DOHH2 (cell line): ENCODE results near the gene MCAT.

Experiments used
- H3F3A ChIP-seq: fragments of 200-600 bp; sonication (generic), shearing (Covaris generic); 2 replicates; pipeline ENCODE4 v1.6.0; 2016; ENCODE audit warnings: antibody characterized with exemption, mild to moderate bottlenecking; ENCODE audit not compliant: control insufficient read depth, insufficient read depth
- H3K27ac ChIP-seq: fragments of 200-600 bp; sonication (generic); 2 replicates; pipeline ENCODE4 v1.5.1; 2014; ENCODE audit warnings: low read depth, mild to moderate bottlenecking, low read length, moderate library complexity
- H3K27me3 ChIP-seq: fragments of 200-600 bp; sonication (generic); 2 replicates; pipeline ENCODE4 v1.6.1; 2014; ENCODE audit warnings: mild to moderate bottlenecking, low read length, mixed read lengths; ENCODE audit not compliant: control insufficient read depth
- H3K36me3 ChIP-seq: fragments of 200-600 bp; sonication (generic); 2 replicates; pipeline ENCODE4 v1.6.1; 2014; ENCODE audit warnings: mild to moderate bottlenecking, low read length, moderate library complexity, mixed read lengths; ENCODE audit not compliant: control insufficient read depth
- H3K4me1 ChIP-seq: fragments of 200-600 bp; sonication (generic); 2 replicates; pipeline ENCODE4 v1.6.1; 2014; ENCODE audit warnings: mild to moderate bottlenecking, low read length, mixed read lengths; ENCODE audit not compliant: control insufficient read depth
- H3K4me2 ChIP-seq: fragments of 200-600 bp; sonication (generic); 2 replicates; pipeline ENCODE4 v1.6.0; 2014; ENCODE audit warnings: mild to moderate bottlenecking, low read length, moderate library complexity
- H3K4me3 ChIP-seq: fragments of 200-600 bp; sonication (generic); 2 replicates; pipeline ENCODE4 v1.5.1; 2014; ENCODE audit warnings: mild to moderate bottlenecking, low read length, mixed read lengths
- H3K79me2 ChIP-seq: fragments of 200-600 bp; sonication (generic); 2 replicates; pipeline ENCODE4 v1.6.1; 2014; ENCODE audit warnings: mild to moderate bottlenecking, low read length, mixed read lengths; ENCODE audit not compliant: control insufficient read depth
- H3K9me2 ChIP-seq: fragments of 200-600 bp; sonication (generic); replicated peaks from 2 replicates; pipeline ENCODE4 v1.6.1; 2014; ENCODE audit warnings: mild to moderate bottlenecking, low read length, mixed read lengths; ENCODE audit not compliant: control insufficient read depth
- H3K9me3 ChIP-seq: fragments of 200-600 bp; sonication (generic); 2 replicates; pipeline ENCODE4 v1.6.1; 2014; ENCODE audit warnings: antibody characterized with exemption, low read length, mixed read lengths; ENCODE audit not compliant: control insufficient read depth, insufficient read depth
- H4K20me1 ChIP-seq: fragments of 200-600 bp; sonication (generic); 2 replicates; pipeline ENCODE4 v1.6.0; 2014; ENCODE audit warnings: low read depth, mild to moderate bottlenecking, antibody characterized with exemption, low read length, moderate library complexity; ENCODE audit not compliant: control insufficient read depth, insufficient read depth
- CTCF ChIP-seq: fragments of 200-600 bp; sonication (generic); IDR thresholded peaks from one replicate; pipeline ENCODE4 v1.5.1; 2014; ENCODE audit warnings: antibody characterized with exemption, mild to moderate bottlenecking, low read depth, low read length; ENCODE audit not compliant: poor library complexity, severe bottlenecking
- EZH2phosphoT487 ChIP-seq: fragments of 200-600 bp; sonication (generic); IDR thresholded peaks from 2 replicates; pipeline ENCODE4 v1.6.1; 2017; ENCODE audit warnings: borderline replicate concordance, mild to moderate bottlenecking, antibody characterized with exemption, low read length, moderate library complexity, mixed read lengths

The MCAT gene

GRCh38 chr22:43169310-43170130 is 26.3 kb upstream of the MCAT start:
- Histone ChIP-seq H3K27ac (no peak overlapping the region), H3K9me3 (no peaks in the 10 kb centered on the region), H3K79me2 (no peaks in the 10 kb centered on the region), H3K9me2 (no peaks in the 10 kb centered on the region), H3K4me3 (no peak overlapping the region), H3K4me1 (no peaks in the 10 kb centered on the region), H3F3A (no peaks in the 10 kb centered on the region), H3K4me2 (no peak overlapping the region), H4K20me1 (no peaks in the 10 kb centered on the region), H3K36me3 (peaks cover 52% of the 10 kb centered on the region), H3K27me3 (peaks cover 4% of the 10 kb centered on the region)
- no peak for TF ChIP-seq CTCF
- TF ChIP-seq EZH2phosphoT487: no peak

- no peaks in the 10 kb centered on the region for H4K20me1 ChIP-seq
- H3K36me3 ChIP-seq: peaks cover 45% of the 10 kb centered on the region
- no peak overlapping the region for H3K27ac ChIP-seq
- no peak for TF ChIP-seq EZH2phosphoT487
- no peak for TF ChIP-seq CTCF
- H3K4me2 ChIP-seq: no peak overlapping the region
- H3F3A ChIP-seq: no peaks in the 10 kb centered on the region
- H3K4me1 ChIP-seq: peaks cover 7% of the 10 kb centered on the region
- H3K79me2 ChIP-seq: no peaks in the 10 kb centered on the region
- peaks cover 12% of the 10 kb centered on the region for H3K27me3 ChIP-seq
- H3K4me3 ChIP-seq: no peak overlapping the region
- no peaks in the 10 kb centered on the region for H3K9me2 ChIP-seq
- no peaks in the 10 kb centered on the region for H3K9me3 ChIP-seq
Observed at GRCh38 chr22:43168471-43169309, 25.5 kb upstream of the MCAT start.

- H3K4me1 ChIP-seq: peaks cover 10% of the 10 kb centered on the region
- H3F3A ChIP-seq: no peaks in the 10 kb centered on the region
- H3K9me3 ChIP-seq: no peaks in the 10 kb centered on the region
- H3K9me2 ChIP-seq: no peaks in the 10 kb centered on the region
- no peaks in the 10 kb centered on the region for H4K20me1 ChIP-seq
- no peak for TF ChIP-seq CTCF
- no peak for TF ChIP-seq EZH2phosphoT487
- no peak overlapping the region for H3K4me3 ChIP-seq
- no peak overlapping the region for H3K4me2 ChIP-seq
- H3K27ac ChIP-seq: no peak overlapping the region
- peaks cover 34% of the 10 kb centered on the region for H3K36me3 ChIP-seq
- H3K27me3 ChIP-seq: peaks cover 17% of the 10 kb centered on the region
- H3K79me2 ChIP-seq: no peaks in the 10 kb centered on the region
Observed at GRCh38 chr22:43167001-43167589, 23.9 kb upstream of the MCAT start.
